Measurements from ENCODE around the gene MPDU1.

The MPDU1 gene

GRCh38 chr17:7633093-7633492, 49.4 kb downstream of the MPDU1 start:
- H3K27me3 ChIP-seq (ENCODE audit: control insufficient read depth, insufficient read depth, low read length) = peaks cover 4% of the 10 kb centered on the region
- H3K4me1 ChIP-seq (ENCODE audit: control insufficient read depth, insufficient read depth, low read length) = peaks cover 20% of the 10 kb centered on the region
- no peaks in the 10 kb centered on the region for H3K36me3 ChIP-seq (ENCODE audit: control insufficient read depth, insufficient read depth, low read length)
- no peaks in the 10 kb centered on the region for H3K9me3 ChIP-seq (ENCODE audit: control insufficient read depth, low read length)
- H3K4me3 ChIP-seq (ENCODE audit: low read length) = no peak overlapping the region
- no peak overlapping the region for H3K9ac ChIP-seq (ENCODE audit: low read length)

GRCh38 chr17:7634384-7634783, 50.7 kb downstream of the MPDU1 start:
- H3K36me3 ChIP-seq (ENCODE audit: control insufficient read depth, insufficient read depth, low read length) = no peaks in the 10 kb centered on the region
- H3K9me3 ChIP-seq (ENCODE audit: control insufficient read depth, low read length) = no peaks in the 10 kb centered on the region
- no peak overlapping the region for H3K4me3 ChIP-seq (ENCODE audit: low read length)
- H3K4me1 ChIP-seq (ENCODE audit: control insufficient read depth, insufficient read depth, low read length) = peaks cover 17% of the 10 kb centered on the region
- H3K9ac ChIP-seq (ENCODE audit: low read length) = no peak overlapping the region
- H3K27me3 ChIP-seq (ENCODE audit: control insufficient read depth, insufficient read depth, low read length) = peaks cover 4% of the 10 kb centered on the region

- H3K27me3 ChIP-seq (ENCODE audit: control insufficient read depth, insufficient read depth, low read length) = peaks cover 4% of the 10 kb centered on the region
- H3K36me3 ChIP-seq (ENCODE audit: control insufficient read depth, insufficient read depth, low read length) = no peaks in the 10 kb centered on the region
- H3K9me3 ChIP-seq (ENCODE audit: control insufficient read depth, low read length) = no peaks in the 10 kb centered on the region
- H3K4me1 ChIP-seq (ENCODE audit: control insufficient read depth, insufficient read depth, low read length) = peaks cover 17% of the 10 kb centered on the region
- H3K4me3 ChIP-seq (ENCODE audit: low read length) = no peak overlapping the region
- no peak overlapping the region for H3K9ac ChIP-seq (ENCODE audit: low read length)
Measured at GRCh38 chr17:7636163-7636562, 52.5 kb downstream of the MPDU1 start.

All from mucosa of stomach (tissue), 1 donor.